ENCODE measurements around the gene AKIRIN1. TPM values are rescaled to one million over a fixed set of nuclear protein-coding genes. Genes with fewer than 3 reads are reported as not detected.
"Not testable (repeated sequence)": the region's sequence is repeated elsewhere in the genome, so short reads cannot be mapped to it uniquely, and the experiment has no call there.

The AKIRIN1 gene
- total and polyA plus RNA-seq, 5 donors from 2014 or later = 97.9 to 109 (median 100.0) TPM

- H3K27me3 Mint-ChIP-seq; H3K27ac Mint-ChIP-seq; ATAC-seq (ENCODE audit: low read depth in 2 of 2); H3K36me3 ChIP-seq (ENCODE audit: control insufficient read depth, insufficient read depth, low read length); H3K27ac ChIP-seq (ENCODE audit: insufficient read depth, low read length, poor library complexity, severe bottlenecking); H3K4me1 Mint-ChIP-seq; H3K9me3 ChIP-seq (ENCODE audit: control insufficient read depth in 2 of 2, low read length in 2 of 2); H3K36me3 Mint-ChIP-seq; DNase-seq; H3K4me1 ChIP-seq (ENCODE audit: control insufficient read depth, insufficient read depth, low read length, poor library complexity, severe bottlenecking); H3K4me3 ChIP-seq (ENCODE audit: low read depth, low read length); H3K27me3 ChIP-seq (ENCODE audit: control insufficient read depth, insufficient read depth, low read length); H3K4me3 Mint-ChIP-seq: not testable (repeated sequence)
- H3K9me3 Mint-ChIP-seq = peaks cover 0 to 14% (median 0%) of the 10 kb centered on the region in 7 donors
These were observed 11.7 kb upstream of the AKIRIN1 start for GRCh38 chr1:38979380-38979779.

GRCh38 chr1:38989979-38990378 is 1.1 kb upstream of the AKIRIN1 start:
- H3K4me1 ChIP-seq (ENCODE audit: control insufficient read depth, insufficient read depth, low read length, poor library complexity, severe bottlenecking) = peaks cover 38% of the 10 kb centered on the region
- ATAC-seq (ENCODE audit: low read depth in 2 of 2) (no peak), DNase-seq (no peak)
- peaks cover 8 to 40% (median 24%) of the 10 kb centered on the region in 4 donors for H3K4me1 Mint-ChIP-seq
- no peaks in the 10 kb centered on the region for H3K27me3 ChIP-seq (ENCODE audit: control insufficient read depth, insufficient read depth, low read length)
- peaks cover 8% of the 10 kb centered on the region for H3K36me3 ChIP-seq (ENCODE audit: control insufficient read depth, insufficient read depth, low read length)
- H3K4me3 Mint-ChIP-seq = peak overlapping the region; percentile 82 to 91 (median 88)
- no peaks in the 10 kb centered on the region for H3K9me3 ChIP-seq (ENCODE audit: control insufficient read depth in 2 of 2, low read length in 2 of 2)
- peak overlapping the region; percentile 90 for H3K27ac ChIP-seq (ENCODE audit: insufficient read depth, low read length, poor library complexity, severe bottlenecking)
- peak overlapping the region; percentile 68 for H3K4me3 ChIP-seq (ENCODE audit: low read depth, low read length)
- peaks cover 0 to 2% (median 0%) of the 10 kb centered on the region in 7 donors for H3K9me3 Mint-ChIP-seq
- peaks cover 7% of the 10 kb centered on the region for H3K27me3 Mint-ChIP-seq
- H3K27ac Mint-ChIP-seq = peak overlapping the region; percentile 72 to 93 (median 81)
- H3K36me3 Mint-ChIP-seq = peaks cover 5% of the 10 kb centered on the region

GRCh38 chr1:38990386-38990737 is 714 bp upstream of the AKIRIN1 start:
- no peaks in the 10 kb centered on the region for H3K27me3 ChIP-seq (ENCODE audit: control insufficient read depth, insufficient read depth, low read length)
- H3K36me3 ChIP-seq (ENCODE audit: control insufficient read depth, insufficient read depth, low read length) = peaks cover 8% of the 10 kb centered on the region
- DNase-seq (no peak), ATAC-seq (ENCODE audit: low read depth in 2 of 2) (no peak)
- no peaks in the 10 kb centered on the region for H3K9me3 ChIP-seq (ENCODE audit: control insufficient read depth in 2 of 2, low read length in 2 of 2)
- Mint-ChIP-seq H3K27ac (peak overlapping the region; percentile 72 to 93 (median 81)), H3K27me3 (peaks cover 7% of the 10 kb centered on the region), H3K4me3 (peak overlapping the region; percentile 82 to 91 (median 88)), H3K4me1 (peaks cover 11 to 44% (median 28%) of the 10 kb centered on the region in 4 donors), H3K9me3 (peaks cover 0 to 2% (median 0%) of the 10 kb centered on the region in 7 donors), H3K36me3 (peaks cover 9% of the 10 kb centered on the region)
- H3K27ac ChIP-seq (ENCODE audit: insufficient read depth, low read length, poor library complexity, severe bottlenecking) = peak overlapping the region; percentile 90
- H3K4me1 ChIP-seq (ENCODE audit: control insufficient read depth, insufficient read depth, low read length, poor library complexity, severe bottlenecking) = peaks cover 42% of the 10 kb centered on the region
- peak overlapping the region; percentile 68 for H3K4me3 ChIP-seq (ENCODE audit: low read depth, low read length)

GRCh38 chr1:38991638-38992411 is 749 bp downstream of the AKIRIN1 start:
- Histone ChIP-seq H3K27me3 (ENCODE audit: control insufficient read depth, insufficient read depth, low read length) (no peaks in the 10 kb centered on the region), H3K36me3 (ENCODE audit: control insufficient read depth, insufficient read depth, low read length) (peaks cover 8% of the 10 kb centered on the region), H3K4me3 (ENCODE audit: low read depth, low read length) (peak overlapping the region; percentile 98), H3K9me3 (ENCODE audit: control insufficient read depth in 2 of 2, low read length in 2 of 2) (no peaks in the 10 kb centered on the region), H3K27ac (ENCODE audit: insufficient read depth, low read length, poor library complexity, severe bottlenecking) (peak overlapping the region; percentile 90), H3K4me1 (ENCODE audit: control insufficient read depth, insufficient read depth, low read length, poor library complexity, severe bottlenecking) (peaks cover 56% of the 10 kb centered on the region)
- H3K4me1 Mint-ChIP-seq = peaks cover 17 to 58% (median 35%) of the 10 kb centered on the region in 4 donors
- peak overlapping the region; percentile 78 to 98 (median 87) for H3K27ac Mint-ChIP-seq
- H3K27me3 Mint-ChIP-seq = peaks cover 4% of the 10 kb centered on the region
- peaks cover 14% of the 10 kb centered on the region for H3K36me3 Mint-ChIP-seq
- DNase-seq (peak in 1 of 3 donors; percentile 13), ATAC-seq (ENCODE audit: low read depth in 2 of 2) (no peak)
- no peaks in the 10 kb centered on the region for H3K9me3 Mint-ChIP-seq
- H3K4me3 Mint-ChIP-seq = peak overlapping the region; percentile 90 to 96 (median 92)

GRCh38 chr1:38992412-38993111 is 1.5 kb downstream of the AKIRIN1 start:
- Mint-ChIP-seq H3K9me3 (no peaks in the 10 kb centered on the region), H3K36me3 (peaks cover 14% of the 10 kb centered on the region), H3K27ac (peak overlapping the region; percentile 78 to 98 (median 87)), H3K4me3 (peak overlapping the region; percentile 90 to 96 (median 92)), H3K4me1 (peaks cover 24 to 66% (median 42%) of the 10 kb centered on the region in 4 donors), H3K27me3 (peaks cover 6% of the 10 kb centered on the region)
- Histone ChIP-seq H3K4me3 (ENCODE audit: low read depth, low read length) (peak overlapping the region; percentile 98), H3K9me3 (ENCODE audit: control insufficient read depth in 2 of 2, low read length in 2 of 2) (no peaks in the 10 kb centered on the region), H3K36me3 (ENCODE audit: control insufficient read depth, insufficient read depth, low read length) (peaks cover 8% of the 10 kb centered on the region), H3K27me3 (ENCODE audit: control insufficient read depth, insufficient read depth, low read length) (no peaks in the 10 kb centered on the region), H3K4me1 (ENCODE audit: control insufficient read depth, insufficient read depth, low read length, poor library complexity, severe bottlenecking) (peaks cover 64% of the 10 kb centered on the region), H3K27ac (ENCODE audit: insufficient read depth, low read length, poor library complexity, severe bottlenecking) (peak overlapping the region; percentile 90)
- DNase-seq (peak in 1 of 3 donors; percentile 30), ATAC-seq (ENCODE audit: low read depth in 2 of 2) (no peak)

- H3K9me3 ChIP-seq (ENCODE audit: control insufficient read depth in 2 of 2, low read length in 2 of 2) = no peaks in the 10 kb centered on the region
- peaks cover 80% of the 10 kb centered on the region for H3K4me1 ChIP-seq (ENCODE audit: control insufficient read depth, insufficient read depth, low read length, poor library complexity, severe bottlenecking)
- peak overlapping the region; percentile 39 for H3K27ac ChIP-seq (ENCODE audit: insufficient read depth, low read length, poor library complexity, severe bottlenecking)
- peak overlapping the region; percentile 19 for H3K4me3 ChIP-seq (ENCODE audit: low read depth, low read length)
- H3K4me3 Mint-ChIP-seq = peak overlapping the region; percentile 0 to 72 (median 62)
- DNase-seq = no peak
- peaks cover 36 to 78% (median 54%) of the 10 kb centered on the region in 4 donors for H3K4me1 Mint-ChIP-seq
- peak overlapping the region in 2 of 3 donors; percentile 67 to 74 for H3K27ac Mint-ChIP-seq
- H3K27me3 Mint-ChIP-seq = peaks cover 6% of the 10 kb centered on the region
- no peaks in the 10 kb centered on the region for H3K27me3 ChIP-seq (ENCODE audit: control insufficient read depth, insufficient read depth, low read length)
- no peaks in the 10 kb centered on the region for H3K9me3 Mint-ChIP-seq
- ATAC-seq (ENCODE audit: low read depth in 2 of 2) = no peak
- peaks cover 16% of the 10 kb centered on the region for H3K36me3 ChIP-seq (ENCODE audit: control insufficient read depth, insufficient read depth, low read length)
- peaks cover 19% of the 10 kb centered on the region for H3K36me3 Mint-ChIP-seq
These were observed 3.1 kb downstream of the AKIRIN1 start for GRCh38 chr1:38994196-38994595.

- Mint-ChIP-seq H3K27me3 (peaks cover 6% of the 10 kb centered on the region), H3K27ac (peak overlapping the region; percentile 87 to 97 (median 95)), H3K4me1 (peaks cover 50 to 80% (median 54%) of the 10 kb centered on the region in 4 donors), H3K4me3 (peak overlapping the region; percentile 71 to 93 (median 77)), H3K36me3 (peaks cover 33% of the 10 kb centered on the region), H3K9me3 (no peaks in the 10 kb centered on the region)
- no peaks in the 10 kb centered on the region for H3K9me3 ChIP-seq (ENCODE audit: control insufficient read depth in 2 of 2, low read length in 2 of 2)
- ATAC-seq (ENCODE audit: low read depth in 2 of 2) (peak; percentile 81 to 88), DNase-seq (peak in 2 of 3 donors; percentile 63 to 71)
- H3K27me3 ChIP-seq (ENCODE audit: control insufficient read depth, insufficient read depth, low read length) = no peaks in the 10 kb centered on the region
- H3K4me1 ChIP-seq (ENCODE audit: control insufficient read depth, insufficient read depth, low read length, poor library complexity, severe bottlenecking) = peaks cover 69% of the 10 kb centered on the region
- H3K4me3 ChIP-seq (ENCODE audit: low read depth, low read length) = peak overlapping the region; percentile 81
- peak overlapping the region; percentile 71 for H3K27ac ChIP-seq (ENCODE audit: insufficient read depth, low read length, poor library complexity, severe bottlenecking)
- peaks cover 44% of the 10 kb centered on the region for H3K36me3 ChIP-seq (ENCODE audit: control insufficient read depth, insufficient read depth, low read length)
These were observed 6.2 kb downstream of the AKIRIN1 start for GRCh38 chr1:38997034-38997900.

All from CD4-positive, CD25-positive, alpha-beta regulatory T cell (primary cell).